ENCODE data around the gene PLXNA4. TPM values are rescaled to one million over a fixed set of nuclear protein-coding genes. Genes with fewer than 3 reads are reported as not detected.

PLXNA4 gene
- total RNA-seq, 2 donors from 2014 or later, result 9.5 to 18.0 TPM

DNA sequence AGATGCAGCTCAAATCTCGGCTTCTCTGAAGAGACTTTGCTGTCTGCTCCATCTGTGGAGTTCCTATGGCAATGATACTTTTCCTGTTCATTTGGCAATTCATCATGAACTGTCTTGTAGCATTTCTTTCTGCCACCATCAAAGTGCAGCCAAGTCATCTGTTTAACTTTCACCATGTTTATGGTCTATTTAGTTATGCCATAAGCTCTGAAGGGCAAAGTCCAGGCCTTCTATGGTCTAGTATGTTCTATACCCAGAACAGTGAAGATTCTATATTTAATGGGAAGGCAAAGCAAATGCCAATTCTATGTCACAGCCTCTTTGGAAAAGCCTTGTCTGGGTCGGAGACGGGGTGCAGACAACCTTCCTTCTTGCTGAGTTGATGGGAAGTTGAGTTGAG is 472.6 kb downstream of the PLXNA4 start:
- Histone ChIP-seq H3K27ac (no peak overlapping the region), H3K9me3 (no peaks in the 10 kb centered on the region), H3K27me3 (no peaks in the 10 kb centered on the region), H3K4me1 (no peaks in the 10 kb centered on the region), H3K36me3 (no peaks in the 10 kb centered on the region), H3K4me3 (no peak overlapping the region)
- DNase-seq (ENCODE audit: low spot score), result no peak
- TF ChIP-seq, protein P1, sequence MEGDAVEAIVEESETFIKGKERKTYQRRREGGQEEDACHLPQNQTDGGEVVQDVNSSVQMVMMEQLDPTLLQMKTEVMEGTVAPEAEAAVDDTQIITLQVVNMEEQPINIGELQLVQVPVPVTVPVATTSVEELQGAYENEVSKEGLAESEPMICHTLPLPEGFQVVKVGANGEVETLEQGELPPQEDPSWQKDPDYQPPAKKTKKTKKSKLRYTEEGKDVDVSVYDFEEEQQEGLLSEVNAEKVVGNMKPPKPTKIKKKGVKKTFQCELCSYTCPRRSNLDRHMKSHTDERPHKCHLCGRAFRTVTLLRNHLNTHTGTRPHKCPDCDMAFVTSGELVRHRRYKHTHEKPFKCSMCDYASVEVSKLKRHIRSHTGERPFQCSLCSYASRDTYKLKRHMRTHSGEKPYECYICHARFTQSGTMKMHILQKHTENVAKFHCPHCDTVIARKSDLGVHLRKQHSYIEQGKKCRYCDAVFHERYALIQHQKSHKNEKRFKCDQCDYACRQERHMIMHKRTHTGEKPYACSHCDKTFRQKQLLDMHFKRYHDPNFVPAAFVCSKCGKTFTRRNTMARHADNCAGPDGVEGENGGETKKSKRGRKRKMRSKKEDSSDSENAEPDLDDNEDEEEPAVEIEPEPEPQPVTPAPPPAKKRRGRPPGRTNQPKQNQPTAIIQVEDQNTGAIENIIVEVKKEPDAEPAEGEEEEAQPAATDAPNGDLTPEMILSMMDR (IDR thresholded peaks at IDR 0.05), result no peak

DNA sequence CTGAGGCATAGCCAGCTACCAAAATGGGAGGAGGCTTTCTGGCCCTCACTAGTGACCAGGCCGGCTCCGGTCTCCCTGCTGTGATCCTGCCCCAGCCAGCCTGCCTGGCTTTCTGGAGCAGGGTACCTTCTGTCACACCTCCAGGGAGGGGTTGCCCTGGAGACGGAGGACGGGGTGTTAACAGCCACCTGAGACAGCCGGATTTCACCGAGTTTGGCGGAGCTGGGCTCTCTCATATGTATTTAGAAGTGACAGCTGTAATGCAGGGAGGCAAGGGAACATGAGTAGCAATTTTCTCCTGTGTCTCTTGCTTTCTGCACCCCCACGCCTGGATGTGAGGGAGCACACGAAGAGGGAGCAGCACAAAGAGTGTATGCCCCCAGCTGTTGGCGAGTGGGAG is 473.3 kb downstream of the PLXNA4 start:
- H3K4me1 ChIP-seq, result no peaks in the 10 kb centered on the region
- no peaks in the 10 kb centered on the region for H3K9me3 ChIP-seq
- no peaks in the 10 kb centered on the region for H3K36me3 ChIP-seq
- H3K27ac ChIP-seq, result no peak overlapping the region
- H3K27me3 ChIP-seq, result no peaks in the 10 kb centered on the region
- TF ChIP-seq, protein P1 (IDR thresholded peaks at IDR 0.05), result no peak
- H3K4me3 ChIP-seq, result no peak overlapping the region
- DNase-seq (ENCODE audit: low spot score), result no peak

DNA sequence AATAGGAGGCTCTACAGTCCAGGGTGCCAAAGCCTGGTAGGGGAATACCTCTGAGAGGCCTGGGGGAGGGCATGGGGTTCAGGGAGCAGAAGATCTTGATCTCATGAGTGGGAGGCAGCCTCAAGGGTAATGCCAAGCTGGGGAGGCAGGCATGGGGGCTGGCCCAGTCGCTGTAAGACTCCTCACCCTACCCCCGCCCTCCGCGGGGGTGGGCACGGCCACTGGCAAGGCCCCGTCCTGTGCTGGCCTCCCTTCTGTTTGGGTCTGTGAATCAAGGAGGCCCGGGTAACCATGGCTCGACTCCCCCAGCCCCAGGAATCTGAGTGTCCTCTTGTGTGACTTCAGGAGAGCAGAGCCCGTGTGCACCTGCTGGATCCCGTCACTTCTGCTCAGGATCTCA is 473.9 kb downstream of the PLXNA4 start:
- Histone ChIP-seq H3K36me3 (no peaks in the 10 kb centered on the region), H3K4me1 (no peaks in the 10 kb centered on the region), H3K27ac (no peak overlapping the region), H3K9me3 (no peaks in the 10 kb centered on the region), H3K27me3 (no peaks in the 10 kb centered on the region), H3K4me3 (no peak overlapping the region)
- no peak for DNase-seq (ENCODE audit: low spot score)
- TF ChIP-seq, protein P1 (IDR thresholded peaks at IDR 0.05), result no peak

DNA sequence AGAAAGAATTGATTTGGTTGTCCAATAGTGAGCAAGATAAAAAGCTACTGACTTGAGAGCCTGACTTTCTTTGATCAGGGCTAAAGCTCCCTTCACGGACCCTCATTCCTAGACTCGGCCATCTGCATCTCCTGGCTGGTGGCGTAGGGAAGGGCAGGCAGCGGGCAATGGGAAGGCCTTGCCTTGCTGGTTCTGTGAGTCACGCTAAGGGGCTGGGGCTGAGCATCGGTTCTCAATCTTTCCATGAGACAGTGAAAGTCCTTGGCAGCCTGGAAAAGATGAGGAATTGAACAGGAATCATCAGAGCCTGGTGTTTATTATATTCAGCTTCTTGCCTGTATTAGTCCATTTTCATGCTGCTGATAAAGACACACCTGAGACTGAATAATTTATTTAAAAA is 475.3 kb downstream of the PLXNA4 start:
- TF ChIP-seq, protein P1 (IDR thresholded peaks at IDR 0.05), result no peak

DNA sequence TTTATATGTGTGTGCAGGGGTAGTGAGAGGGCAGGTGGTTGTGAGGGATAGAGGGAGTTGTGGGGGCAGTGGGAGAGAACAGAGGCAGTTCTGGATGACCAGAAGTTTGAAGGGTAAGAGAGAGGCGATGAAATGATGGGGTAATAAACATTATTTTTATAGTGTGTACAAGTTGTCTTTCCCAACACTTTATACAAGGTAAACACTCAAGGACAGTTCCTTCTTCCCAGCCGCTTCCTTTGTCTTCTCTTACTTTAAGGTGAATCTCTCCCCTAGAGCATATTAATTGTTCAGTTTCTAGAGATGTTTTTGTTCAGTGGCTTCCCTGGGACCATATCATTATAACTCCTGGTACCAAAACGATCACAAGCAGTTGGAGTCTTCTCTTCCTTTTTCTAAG is 475.8 kb downstream of the PLXNA4 start:
- no peak overlapping the region for H3K27ac ChIP-seq
- no peaks in the 10 kb centered on the region for H3K9me3 ChIP-seq
- no peaks in the 10 kb centered on the region for H3K4me1 ChIP-seq
- no peaks in the 10 kb centered on the region for H3K27me3 ChIP-seq
- no peak overlapping the region for H3K4me3 ChIP-seq
- no peaks in the 10 kb centered on the region for H3K36me3 ChIP-seq
- no peak for DNase-seq (ENCODE audit: low spot score)
- TF ChIP-seq, protein P1 (IDR thresholded peaks at IDR 0.05), result no peak

More for the DNA sequence above, 475.3 kb downstream of the PLXNA4 start:
- Histone ChIP-seq H3K9me3 (no peaks in the 10 kb centered on the region), H3K36me3 (no peaks in the 10 kb centered on the region), H3K27me3 (no peaks in the 10 kb centered on the region), H3K27ac (no peak overlapping the region), H3K4me3 (no peak overlapping the region), H3K4me1 (no peaks in the 10 kb centered on the region)
- DNase-seq (ENCODE audit: low spot score), result no peak

DNA sequence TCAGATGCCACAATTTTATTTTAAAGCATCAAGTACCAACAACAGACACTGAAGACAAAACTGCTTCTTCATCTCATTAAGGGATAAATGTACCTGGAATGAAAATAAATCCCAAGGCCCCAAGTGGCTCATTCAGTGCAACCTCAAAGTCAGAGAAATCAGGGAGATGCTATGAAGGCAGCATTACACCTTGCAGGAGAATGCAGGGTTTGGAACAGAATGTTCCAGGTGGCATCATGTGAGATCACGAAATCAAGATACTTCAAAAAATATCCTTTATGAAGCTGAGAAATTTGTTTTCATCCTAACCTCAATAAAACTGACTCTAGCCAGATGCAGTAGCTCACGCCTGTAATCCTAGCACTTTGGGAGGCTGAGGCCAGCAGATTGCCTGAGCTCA is 477.1 kb downstream of the PLXNA4 start:
- Histone ChIP-seq H3K36me3 (no peaks in the 10 kb centered on the region), H3K27ac (no peak overlapping the region), H3K4me3 (no peak overlapping the region), H3K4me1 (no peaks in the 10 kb centered on the region), H3K27me3 (no peaks in the 10 kb centered on the region), H3K9me3 (no peaks in the 10 kb centered on the region)
- TF ChIP-seq, protein P1 (IDR thresholded peaks at IDR 0.05), result no peak
- no peak for DNase-seq (ENCODE audit: low spot score)

Measured in right atrium auricular region (tissue), 2 donors.